A549 (cell line): Measurements from ENCODE around the gene DSG1. TPM values are rescaled to one million over a fixed set of nuclear protein-coding genes. Genes with fewer than 3 reads are reported as not detected.

ENCODE experiments used
- ATAC-seq, 2 experiments: fragments of 200-7000 bp in 1 of 2; fragments of >200 bp in 1 of 2; cut with Nextera tagmentation in 1 of 2; cut with Tn5 transposase in 1 of 2; 3 replicates each; pipeline versions ENCODE4 v1.8.0 to v1.9.1; 2018 to 2020; ENCODE audit warnings: mild to moderate bottlenecking in 1 of 2, moderate library complexity in 1 of 2
- CTCF ChIA-PET: fragments of 300-600 bp; sonication (Branson Sonifier 250); formaldehyde crosslinking; extraction: SDS; loops from one replicate; lab custom pipeline; 2021; ENCODE audit warnings: antibody characterized with exemption, inconsistent platforms; lab: Yijun Ruan, JAX
- POLR2A ChIA-PET: fragments of 350-600 bp; formaldehyde crosslinking; extraction: SDS; loops from one replicate; lab custom pipeline; 2021; ENCODE audit warnings: antibody characterized with exemption, inconsistent platforms; lab: Yijun Ruan, JAX
- DNase-seq, 2 experiments: peaks; one replicate each; pipeline versions ENCODE4 v3.0.0 to v3.0.0-alpha.2; 2011 to 2016; ENCODE audit warnings: low read depth in 1 of 2, low spot score in 1 of 2
- FAIRE-seq: peaks from 2 replicates; lab custom pipeline; 2011; peaks lifted over from hg19 to GRCh38; lab: Jason Lieb, UNC
- H3K27ac ChIP-seq, 2 experiments: fragments of >200 bp; sonication (Bioruptor Twin); formaldehyde crosslinking; 3 replicates each; pipeline ENCODE4 v1.5.1; 2016 to 2017
- H3K4me1 ChIP-seq: fragments of >200 bp; sonication (Bioruptor Twin); formaldehyde crosslinking; 3 replicates; pipeline ENCODE4 v1.6.1; 2016
- H3K4me2 ChIP-seq: fragments of >200 bp; sonication (Bioruptor Twin); formaldehyde crosslinking; 3 replicates; pipeline ENCODE4 v1.6.1; 2016
- H3K4me3 ChIP-seq: fragments of >200 bp; sonication (Bioruptor Twin); formaldehyde crosslinking; 3 replicates; pipeline ENCODE4 v1.5.1; 2016
- H3K9me3 ChIP-seq: fragments of >200 bp; sonication (Bioruptor Twin); formaldehyde crosslinking; 3 replicates; pipeline ENCODE4 v1.6.1; 2016
- CEBPB ChIP-seq, 2 experiments: fragments of >200 bp in 1 of 2; sonication (Bioruptor Twin) in 1 of 2; formaldehyde crosslinking in 1 of 2; IDR thresholded peaks; 2 replicates each; pipeline ENCODE4 v1.6.1; 2012 to 2016
- CHD2 ChIP-seq: fragments of 150-350 bp; IDR thresholded peaks from 2 replicates; pipeline ENCODE4 v1.6.1; 2014; ENCODE audit warnings: low read length; ENCODE audit not compliant: partially characterized antibody
- CHD4 ChIP-seq: fragments of 200-600 bp; sonication (generic); IDR thresholded peaks from 2 replicates; pipeline ENCODE4 v1.6.1; 2016; ENCODE audit warnings: antibody characterized with exemption, mild to moderate bottlenecking, borderline replicate concordance
- EHF ChIP-seq: fragments of 250-450 bp; sonication (Bioruptor Pico); IDR thresholded peaks from 2 replicates; pipeline ENCODE4 v1.5.0; 2020; ENCODE audit warnings: mild to moderate bottlenecking
- ESRRA ChIP-seq: fragments of 150-350 bp; IDR thresholded peaks from 2 replicates; pipeline ENCODE4 v1.6.1; 2014; ENCODE audit warnings: mild to moderate bottlenecking, low read length, borderline replicate concordance
- FOSB ChIP-seq: fragments of 250-450 bp; sonication (Bioruptor Pico); IDR thresholded peaks from 2 replicates; pipeline ENCODE4 v1.5.0; 2020; ENCODE audit warnings: mild to moderate bottlenecking, moderate library complexity
- FOXS1 ChIP-seq: fragments of 250-450 bp; sonication (Bioruptor Pico); IDR thresholded peaks from 2 replicates; pipeline ENCODE4 v1.5.0; 2020; ENCODE audit warnings: mild to moderate bottlenecking, moderate library complexity
- GATA3 ChIP-seq: IDR thresholded peaks from 2 replicates; pipeline ENCODE4 v1.6.1; 2012; ENCODE audit warnings: borderline replicate concordance
- HDAC2 ChIP-seq: fragments of 200-600 bp; sonication (generic); IDR thresholded peaks from 2 replicates; pipeline ENCODE4 v1.6.1; 2016
- HOXA7 ChIP-seq: fragments of 250-450 bp; sonication (Bioruptor Pico); IDR thresholded peaks from 2 replicates; pipeline ENCODE4 v1.5.0; 2020; ENCODE audit warnings: mild to moderate bottlenecking, moderate library complexity
- JUNB ChIP-seq: fragments of >200 bp; sonication (Bioruptor Twin); formaldehyde crosslinking; IDR thresholded peaks from 2 replicates; pipeline ENCODE4 v1.6.1; 2016
- KDM1A ChIP-seq: fragments of 200-600 bp; sonication (generic); IDR thresholded peaks from 2 replicates; pipeline ENCODE4 v1.6.1; 2016; ENCODE audit warnings: low read depth, mild to moderate bottlenecking
- MAFK ChIP-seq: fragments of 450-650 bp; IDR thresholded peaks from 2 replicates; pipeline ENCODE4 v1.6.1; 2014; ENCODE audit not compliant: partially characterized antibody
- MAX ChIP-seq: IDR thresholded peaks from 2 replicates; pipeline ENCODE4 v1.6.1; 2012
- MYC ChIP-seq: IDR thresholded peaks from 2 replicates; pipeline ENCODE4 v1.6.1; 2012; ENCODE audit warnings: mild to moderate bottlenecking, inconsistent platforms, low read length, improper control_type of control experiment, borderline replicate concordance
- NPAS2 ChIP-seq: fragments of 250-450 bp; sonication (Bioruptor Pico); IDR thresholded peaks from 2 replicates; pipeline ENCODE4 v1.8.0; 2022; ENCODE audit warnings: mild to moderate bottlenecking, moderate library complexity, borderline replicate concordance
- RAD21 ChIP-seq, 2 experiments: fragments of >200 bp in 1 of 2; sonication (Bioruptor Twin) in 1 of 2; formaldehyde crosslinking in 1 of 2; IDR thresholded peaks in 1 of 2; conservative IDR thresholded peaks in 1 of 2; 2 replicates in 1 of 2; 3 replicates in 1 of 2; pipeline ENCODE4 v1.6.1; 2012 to 2018; ENCODE audit warnings: inconsistent platforms in 1 of 2
- RARB ChIP-seq: fragments of 250-450 bp; sonication (Bioruptor Pico); IDR thresholded peaks from 2 replicates; pipeline ENCODE4 v1.8.0; 2021; ENCODE audit warnings: mild to moderate bottlenecking, moderate library complexity
- RCOR1 ChIP-seq: fragments of 150-350 bp; IDR thresholded peaks from 2 replicates; pipeline ENCODE4 v1.6.1; 2014; ENCODE audit warnings: antibody characterized with exemption, low read length, low read depth
- RNF2 ChIP-seq: fragments of 200-600 bp; sonication (generic); IDR thresholded peaks from 2 replicates; pipeline ENCODE4 v1.6.1; 2016; ENCODE audit warnings: low read depth, mild to moderate bottlenecking, antibody characterized with exemption, moderate library complexity, borderline replicate concordance
- SMC3 ChIP-seq: fragments of >200 bp; sonication (Bioruptor Twin); formaldehyde crosslinking; IDR thresholded peaks from 3 replicates; pipeline ENCODE4 v1.6.1; 2018; ENCODE audit warnings: inconsistent platforms
- SREBF2 ChIP-seq: fragments of 450-650 bp; IDR thresholded peaks from 2 replicates; pipeline ENCODE4 v1.6.1; 2014; ENCODE audit warnings: mild to moderate bottlenecking, moderate library complexity
- TFCP2L1 ChIP-seq: fragments of 250-450 bp; sonication (Bioruptor Pico); IDR thresholded peaks from 2 replicates; pipeline ENCODE4 v1.5.0; 2021; ENCODE audit warnings: mild to moderate bottlenecking
- TP53 ChIP-seq: fragments of 250-450 bp; sonication (Bioruptor Pico); IDR thresholded peaks from 2 replicates; pipeline ENCODE4 v1.5.0; 2021; ENCODE audit warnings: mild to moderate bottlenecking, moderate library complexity
- ZC3H11A ChIP-seq: fragments of 450-650 bp; IDR thresholded peaks from 2 replicates; pipeline ENCODE4 v1.6.1; 2014; ENCODE audit warnings: antibody characterized with exemption, mild to moderate bottlenecking
- ZNF302 ChIP-seq: fragments of 250-450 bp; sonication (Bioruptor Pico); IDR thresholded peaks from 2 replicates; pipeline ENCODE4 v1.9.0; 2021; ENCODE audit warnings: inconsistent platforms, mild to moderate bottlenecking, moderate library complexity
- WGBS: methylation state at CpG from one replicate; pipeline ENCODE4 v1.1.6; 2017; ENCODE audit errors: missing lambda C conversion rate; 5-methylcytosine and 5-hydroxymethylcytosine counted together
- polyA plus RNA-seq, 4 experiments: library from polyadenylated mRNA; depleted of rRNA in 3 of 4; stranded (reverse); fragments of >200 nt; fragmentation: RNase III in 1 of 4; extraction: RNeasy Plus Mini Kit Qiagen cat#74134 plus additional on column Dnase treatment in 1 of 4; gene quantifications; 2 replicates in 3 of 4; 3 replicates in 1 of 4; pipeline ENCODE4 v1.2.3, GENCODE V29; 2011 to 2017
- TF ChIP-seq, protein P1 (sequence below): fragments of 250-450 bp; sonication (Bioruptor Pico); IDR thresholded peaks from 2 replicates; pipeline ENCODE4 v1.5.0; 2021; ENCODE audit warnings: mild to moderate bottlenecking, moderate library complexity, borderline replicate concordance
- TF ChIP-seq, protein P2 (sequence below): fragments of >200 bp; sonication (Bioruptor Twin); formaldehyde crosslinking; IDR thresholded peaks from 3 replicates; pipeline ENCODE4 v1.5.1; 2016
- TF ChIP-seq, protein P3 (sequence below): IDR thresholded peaks from 2 replicates; pipeline ENCODE4 v1.6.1; 2012
- TF ChIP-seq, protein P4 (sequence below): fragments of >200 bp; sonication (Bioruptor Twin); formaldehyde crosslinking; IDR thresholded peaks from 3 replicates; pipeline ENCODE4 v1.6.1; 2016

Gene DSG1
- polyA plus RNA-seq, 2 of the 4 experiments (the other 2 are of a cell fraction), result not detected

GRCh38 chr18:31303771-31304170, 14.2 kb upstream of the DSG1 start:
- no peak for ATAC-seq
- H3K4me2 ChIP-seq, result no peak overlapping the region
- H3K4me3 ChIP-seq, result no peak overlapping the region
- 66% methylated on average over 3 of the region's 3 CpGs for WGBS
- peaks cover 3% of the 10 kb centered on the region; the same call in 1 of the 3 replicates for H3K4me1 ChIP-seq
- FAIRE-seq, result no peak
- no peaks in the 10 kb centered on the region for H3K9me3 ChIP-seq
- no peak overlapping the region for H3K27ac ChIP-seq
- TF ChIP-seq, protein P1, sequence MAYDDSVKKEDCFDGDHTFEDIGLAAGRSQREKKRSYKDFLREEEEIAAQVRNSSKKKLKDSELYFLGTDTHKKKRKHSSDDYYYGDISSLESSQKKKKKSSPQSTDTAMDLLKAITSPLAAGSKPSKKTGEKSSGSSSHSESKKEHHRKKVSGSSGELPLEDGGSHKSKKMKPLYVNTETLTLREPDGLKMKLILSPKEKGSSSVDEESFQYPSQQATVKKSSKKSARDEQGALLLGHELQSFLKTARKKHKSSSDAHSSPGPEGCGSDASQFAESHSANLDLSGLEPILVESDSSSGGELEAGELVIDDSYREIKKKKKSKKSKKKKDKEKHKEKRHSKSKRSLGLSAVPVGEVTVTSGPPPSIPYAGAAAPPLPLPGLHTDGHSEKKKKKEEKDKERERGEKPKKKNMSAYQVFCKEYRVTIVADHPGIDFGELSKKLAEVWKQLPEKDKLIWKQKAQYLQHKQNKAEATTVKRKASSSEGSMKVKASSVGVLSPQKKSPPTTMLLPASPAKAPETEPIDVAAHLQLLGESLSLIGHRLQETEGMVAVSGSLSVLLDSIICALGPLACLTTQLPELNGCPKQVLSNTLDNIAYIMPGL, result no peak
- no peak for TF ChIP-seq TFCP2L1 (CRISPR knock-in tag)
- no peak for TF ChIP-seq TP53 (CRISPR knock-in tag)
- TF ChIP-seq GATA3, result no peak
- no peak for TF ChIP-seq KDM1A
- no peak for TF ChIP-seq HOXA7 (CRISPR knock-in tag)
- no peak for TF ChIP-seq RARB (CRISPR knock-in tag)
- TF ChIP-seq RAD21 (conservative IDR thresholded peaks at IDR 0.05 in 1 of 2, IDR thresholded peaks at IDR 0.05 in 1 of 2), result no peak
- no peak for TF ChIP-seq SMC3
- no peak for TF ChIP-seq MAFK
- TF ChIP-seq, all 56 proteins: peak for 0
- ChIA-PET POLR2A (no interaction called here), CTCF (no interaction called here)
- no peak for DNase-seq

- H3K4me1 ChIP-seq, result no peaks in the 10 kb centered on the region
- POLR2A ChIA-PET, result no interaction called here
- no peak overlapping the region for H3K4me3 ChIP-seq
- ATAC-seq (no peak), DNase-seq (no peak), FAIRE-seq (no peak)
- no peak overlapping the region for H3K27ac ChIP-seq
- WGBS, result 72% methylated on average over 2 of the region's 2 CpGs
- no peak overlapping the region for H3K4me2 ChIP-seq
- CTCF ChIA-PET, result no interaction called here
- no peak for TF ChIP-seq KDM1A
- TF ChIP-seq ZNF302, result no peak
- TF ChIP-seq, protein P2, sequence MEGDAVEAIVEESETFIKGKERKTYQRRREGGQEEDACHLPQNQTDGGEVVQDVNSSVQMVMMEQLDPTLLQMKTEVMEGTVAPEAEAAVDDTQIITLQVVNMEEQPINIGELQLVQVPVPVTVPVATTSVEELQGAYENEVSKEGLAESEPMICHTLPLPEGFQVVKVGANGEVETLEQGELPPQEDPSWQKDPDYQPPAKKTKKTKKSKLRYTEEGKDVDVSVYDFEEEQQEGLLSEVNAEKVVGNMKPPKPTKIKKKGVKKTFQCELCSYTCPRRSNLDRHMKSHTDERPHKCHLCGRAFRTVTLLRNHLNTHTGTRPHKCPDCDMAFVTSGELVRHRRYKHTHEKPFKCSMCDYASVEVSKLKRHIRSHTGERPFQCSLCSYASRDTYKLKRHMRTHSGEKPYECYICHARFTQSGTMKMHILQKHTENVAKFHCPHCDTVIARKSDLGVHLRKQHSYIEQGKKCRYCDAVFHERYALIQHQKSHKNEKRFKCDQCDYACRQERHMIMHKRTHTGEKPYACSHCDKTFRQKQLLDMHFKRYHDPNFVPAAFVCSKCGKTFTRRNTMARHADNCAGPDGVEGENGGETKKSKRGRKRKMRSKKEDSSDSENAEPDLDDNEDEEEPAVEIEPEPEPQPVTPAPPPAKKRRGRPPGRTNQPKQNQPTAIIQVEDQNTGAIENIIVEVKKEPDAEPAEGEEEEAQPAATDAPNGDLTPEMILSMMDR, result no peak
- TF ChIP-seq MAX, result no peak
- no peak for TF ChIP-seq SREBF2
- no peak for TF ChIP-seq TFCP2L1 (CRISPR knock-in tag)
- no peak for TF ChIP-seq HDAC2
- no peak for TF ChIP-seq NPAS2 (CRISPR knock-in tag)
- TF ChIP-seq EHF (CRISPR knock-in tag), result no peak
- no peak for TF ChIP-seq CEBPB (IDR thresholded peaks at IDR 0.05)
- no peak for TF ChIP-seq JUNB
- TF ChIP-seq SMC3, result no peak
- H3K9me3 ChIP-seq, result no peaks in the 10 kb centered on the region
These were observed 8.8 kb upstream of the DSG1 start for GRCh38 chr18:31309115-31309514.

DNA sequence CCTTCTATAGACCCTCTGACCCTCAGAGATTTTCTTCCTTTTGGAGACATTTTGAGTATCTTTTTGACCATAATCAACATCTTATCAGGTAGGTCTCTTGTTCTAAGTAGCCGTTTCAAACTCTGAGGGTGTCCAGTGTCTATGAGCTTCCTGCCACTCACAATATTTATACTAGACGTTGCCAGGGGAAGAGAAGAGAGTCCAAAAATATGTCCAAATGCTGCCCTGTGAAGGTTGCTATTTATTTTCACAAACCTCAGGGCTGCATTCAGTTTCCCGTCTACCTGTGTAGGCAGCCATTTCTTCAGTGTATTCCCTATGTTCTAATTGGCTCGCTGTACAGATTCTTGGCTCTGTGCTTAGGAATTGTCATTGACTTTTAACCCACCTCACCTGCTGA, 986 bp upstream of the DSG1 start:
- no peak for FAIRE-seq
- Histone ChIP-seq H3K4me2 (no peak overlapping the region), H3K27ac (no peak overlapping the region), H3K4me1 (no peaks in the 10 kb centered on the region), H3K9me3 (no peaks in the 10 kb centered on the region), H3K4me3 (no peak overlapping the region)
- no peak for ATAC-seq
- CTCF ChIA-PET, result interaction anchor here (0.9 kb wide), 1 partner anchor 11 kb away, joined by 3 read pairs; no protein-coding TSS in a partner anchor
- WGBS, result 56% methylated on average over 4 of the region's 4 CpGs
- POLR2A ChIA-PET, result no interaction called here
- no peak for DNase-seq
- TF ChIP-seq RNF2 (no peak), ESRRA (no peak), FOXS1 (CRISPR knock-in tag) (no peak), MYC (no peak), MAFK (no peak), RCOR1 (no peak), ZC3H11A (no peak), KDM1A (no peak), RAD21 (conservative IDR thresholded peaks at IDR 0.05 in 1 of 2, IDR thresholded peaks at IDR 0.05 in 1 of 2) (no peak), SREBF2 (no peak), CHD4 (no peak), MAX (no peak), CHD2 (no peak), FOSB (CRISPR knock-in tag) (no peak)
- TF ChIP-seq, protein P3, sequence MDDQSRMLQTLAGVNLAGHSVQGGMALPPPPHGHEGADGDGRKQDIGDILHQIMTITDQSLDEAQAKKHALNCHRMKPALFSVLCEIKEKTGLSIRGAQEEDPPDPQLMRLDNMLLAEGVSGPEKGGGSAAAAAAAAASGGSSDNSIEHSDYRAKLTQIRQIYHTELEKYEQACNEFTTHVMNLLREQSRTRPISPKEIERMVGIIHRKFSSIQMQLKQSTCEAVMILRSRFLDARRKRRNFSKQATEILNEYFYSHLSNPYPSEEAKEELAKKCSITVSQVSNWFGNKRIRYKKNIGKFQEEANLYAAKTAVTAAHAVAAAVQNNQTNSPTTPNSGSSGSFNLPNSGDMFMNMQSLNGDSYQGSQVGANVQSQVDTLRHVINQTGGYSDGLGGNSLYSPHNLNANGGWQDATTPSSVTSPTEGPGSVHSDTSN, result no peak
- TF ChIP-seq, protein P4, sequence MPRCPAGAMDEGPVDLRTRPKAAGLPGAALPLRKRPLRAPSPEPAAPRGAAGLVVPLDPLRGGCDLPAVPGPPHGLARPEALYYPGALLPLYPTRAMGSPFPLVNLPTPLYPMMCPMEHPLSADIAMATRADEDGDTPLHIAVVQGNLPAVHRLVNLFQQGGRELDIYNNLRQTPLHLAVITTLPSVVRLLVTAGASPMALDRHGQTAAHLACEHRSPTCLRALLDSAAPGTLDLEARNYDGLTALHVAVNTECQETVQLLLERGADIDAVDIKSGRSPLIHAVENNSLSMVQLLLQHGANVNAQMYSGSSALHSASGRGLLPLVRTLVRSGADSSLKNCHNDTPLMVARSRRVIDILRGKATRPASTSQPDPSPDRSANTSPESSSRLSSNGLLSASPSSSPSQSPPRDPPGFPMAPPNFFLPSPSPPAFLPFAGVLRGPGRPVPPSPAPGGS, result no peak
